H9 (cell line): ENCODE results near the gene SMYD5. TPM values are rescaled to one million over a fixed set of nuclear protein-coding genes. Genes with fewer than 3 reads are reported as not detected.
A peak's percentile ranks its signal among the peaks of the same experiment; 100 is the strongest.

Experiments used
- DNase-seq: peaks from one replicate; pipeline ENCODE4 v3.0.0-alpha.2; 2017
- H2AFZ ChIP-seq: one replicate; pipeline ENCODE4 v1.6.1; 2013; ENCODE audit warnings: mild to moderate bottlenecking, low read length, control low read depth, moderate library complexity
- H2AK5ac ChIP-seq: 2 replicates; pipeline ENCODE4 v1.6.1; 2013; ENCODE audit warnings: low read length, control low read depth, mixed read lengths; ENCODE audit not compliant: insufficient read length
- H2BK120ac ChIP-seq: one replicate; pipeline ENCODE4 v1.6.1; 2013; ENCODE audit warnings: low read depth, mild to moderate bottlenecking, low read length, control low read depth, inconsistent platforms; ENCODE audit not compliant: poor library complexity, severe bottlenecking
- H2BK12ac ChIP-seq: 2 replicates; pipeline ENCODE4 v1.6.1; 2013; ENCODE audit warnings: low read length, control low read depth, mixed read lengths, low read depth; ENCODE audit not compliant: insufficient read length
- H2BK15ac ChIP-seq: 2 replicates; pipeline ENCODE4 v1.6.1; 2013; ENCODE audit warnings: low read depth, low read length, control low read depth
- H2BK20ac ChIP-seq: one replicate; pipeline ENCODE4 v1.6.1; 2013; ENCODE audit warnings: low read depth, mild to moderate bottlenecking, low read length, control low read depth, inconsistent platforms; ENCODE audit not compliant: poor library complexity, severe bottlenecking
- H2BK5ac ChIP-seq: 2 replicates; pipeline ENCODE4 v1.6.1; 2013; ENCODE audit warnings: low read length, control low read depth, mixed read lengths; ENCODE audit not compliant: insufficient read length
- H3K14ac ChIP-seq: 2 replicates; pipeline ENCODE4 v1.6.1; 2013; ENCODE audit warnings: low read length, control low read depth; ENCODE audit not compliant: insufficient read depth
- H3K18ac ChIP-seq: 2 replicates; pipeline ENCODE4 v1.6.1; 2013; ENCODE audit warnings: low read depth, mild to moderate bottlenecking, mixed read lengths, low read length, control low read depth; ENCODE audit not compliant: insufficient read length
- H3K23ac ChIP-seq: 2 replicates; pipeline ENCODE4 v1.6.1; 2013; ENCODE audit warnings: low read length, control low read depth, mixed read lengths, low read depth; ENCODE audit not compliant: insufficient read length
- H3K23me2 ChIP-seq: 2 replicates; pipeline ENCODE4 v1.6.1; 2013; ENCODE audit warnings: low read depth, mild to moderate bottlenecking, mixed read lengths, low read length, control low read depth; ENCODE audit not compliant: insufficient read length, poor library complexity, severe bottlenecking
- H3K27ac ChIP-seq: 2 replicates; pipeline ENCODE4 v1.5.1; 2013; ENCODE audit warnings: low read length, control low read depth, mixed read lengths, low read depth; ENCODE audit not compliant: insufficient read length
- H3K27me3 ChIP-seq: 2 replicates; pipeline ENCODE4 v1.6.1; 2013; ENCODE audit warnings: low read length, control low read depth, inconsistent platforms; ENCODE audit not compliant: insufficient read depth
- H3K4ac ChIP-seq: 2 replicates; pipeline ENCODE4 v1.6.1; 2013; ENCODE audit warnings: low read depth, mild to moderate bottlenecking, control low read depth, inconsistent platforms, low read length, moderate library complexity
- H3K4me1 ChIP-seq: 2 replicates; pipeline ENCODE4 v1.6.1; 2013; ENCODE audit warnings: low read length, control low read depth, inconsistent platforms; ENCODE audit not compliant: insufficient read depth
- H3K4me2 ChIP-seq: 2 replicates; pipeline ENCODE4 v1.6.1; 2013; ENCODE audit warnings: low read length, control low read depth, mixed read lengths; ENCODE audit not compliant: insufficient read length, insufficient read depth
- H3K56ac ChIP-seq: 2 replicates; pipeline ENCODE4 v1.6.1; 2013; ENCODE audit warnings: low read depth, mild to moderate bottlenecking, mixed read lengths, low read length, control low read depth; ENCODE audit not compliant: insufficient read length
- H3K79me1 ChIP-seq: 2 replicates; pipeline ENCODE4 v1.6.1; 2013; ENCODE audit warnings: low read depth, mild to moderate bottlenecking, moderate library complexity, low read length, control low read depth, inconsistent platforms; ENCODE audit not compliant: insufficient read depth, poor library complexity, severe bottlenecking
- H3K79me2 ChIP-seq: 2 replicates; pipeline ENCODE4 v1.6.1; 2013; ENCODE audit warnings: low read length, control low read depth, inconsistent platforms; ENCODE audit not compliant: insufficient read depth
- H3K9ac ChIP-seq: 2 replicates; pipeline ENCODE4 v1.6.1; 2013; ENCODE audit warnings: low read length, control low read depth, mixed read lengths; ENCODE audit not compliant: insufficient read length; ENCODE audit errors: extremely low read depth
- H3K9me3 ChIP-seq: one replicate; pipeline ENCODE4 v1.6.1; 2013; ENCODE audit warnings: low read depth, low read length, inconsistent platforms; ENCODE audit not compliant: control insufficient read depth
- H3T11ph ChIP-seq: one replicate; pipeline ENCODE4 v1.6.1; 2013; ENCODE audit warnings: mild to moderate bottlenecking, low read length, control low read depth, inconsistent platforms
- H4K20me1 ChIP-seq: one replicate; pipeline ENCODE4 v1.6.1; 2013; ENCODE audit not compliant: control insufficient read depth, insufficient read length, insufficient read depth
- H4K5ac ChIP-seq: 2 replicates; pipeline ENCODE4 v1.6.1; 2013; ENCODE audit warnings: low read depth, mild to moderate bottlenecking, mixed read lengths, low read length, control low read depth; ENCODE audit not compliant: insufficient read length
- H4K8ac ChIP-seq: replicated peaks from 2 replicates; pipeline ENCODE4 v1.6.1; 2013; ENCODE audit warnings: low read length, control low read depth, mixed read lengths, low read depth; ENCODE audit not compliant: insufficient read length
- H4K91ac ChIP-seq: 2 replicates; pipeline ENCODE4 v1.6.1; 2013; ENCODE audit warnings: low read depth, mild to moderate bottlenecking, moderate library complexity, mixed read lengths, low read length, control low read depth; ENCODE audit not compliant: insufficient read length
- H3K27ac Mint-ChIP-seq, 3 experiments: 2 replicates in 2 of 3; 3 replicates in 1 of 3; pipeline ENCODE4 v1.8.0; 2020 to 2021; ENCODE audit warnings: mixed read lengths in 3 of 3, mild to moderate bottlenecking in 1 of 3, moderate library complexity in 1 of 3
- H3K27me3 Mint-ChIP-seq: 2 replicates; pipeline ENCODE4 v1.8.0; 2021; ENCODE audit warnings: low read depth, mild to moderate bottlenecking, moderate library complexity, mixed read lengths
- H3K36me3 Mint-ChIP-seq, 3 experiments: 2 replicates in 2 of 3; 3 replicates in 1 of 3; pipeline ENCODE4 v1.8.0; 2020 to 2021; ENCODE audit warnings: low read depth in 3 of 3, mixed read lengths in 3 of 3; ENCODE audit not compliant: insufficient read depth in 1 of 3
- H3K4me1 Mint-ChIP-seq, 2 experiments: 2 replicates each; pipeline ENCODE4 v1.8.0; 2020; ENCODE audit warnings: mixed read lengths in 2 of 2
- H3K4me3 Mint-ChIP-seq, 2 experiments: 2 replicates in 1 of 2; 3 replicates in 1 of 2; pipeline ENCODE4 v1.8.0; 2020 to 2021; ENCODE audit warnings: mild to moderate bottlenecking in 2 of 2, mixed read lengths in 2 of 2, moderate library complexity in 1 of 2
- H3K9me3 Mint-ChIP-seq, 2 experiments: 2 replicates in 1 of 2; 3 replicates in 1 of 2; pipeline ENCODE4 v1.8.0; 2020; ENCODE audit warnings: mild to moderate bottlenecking in 2 of 2, mixed read lengths in 2 of 2, moderate library complexity in 1 of 2
- CTCF ChIP-seq: fragments of 200-600 bp; sonication (generic); conservative IDR thresholded peaks from 3 replicates; pipeline ENCODE4 v1.8.0; 2021; ENCODE audit warnings: antibody characterized with exemption, mild to moderate bottlenecking
- WGBS: extraction: QIAGEN DNeasy Blood & Tissue Kit; methylation state at CpG from one replicate; pipeline ENCODE4 v1.1.7; 2013; ENCODE audit warnings: missing lambda C conversion rate, low lambda C conversion rate, mixed read lengths; ENCODE audit not compliant: insufficient read length; ENCODE audit errors: extremely low coverage; 5-methylcytosine and 5-hydroxymethylcytosine counted together
- total RNA-seq: library from RNA; stranded (reverse); gene quantifications from 2 replicates; pipeline ENCODE4 v1.2.1, GENCODE V29; 2021

Gene SMYD5
- total RNA-seq, 1 experiment from 2014 or later = 45.2 TPM

- Histone ChIP-seq H3K27ac (no peak overlapping the region), H3K18ac (no peak overlapping the region), H3K14ac (no peak overlapping the region), H3K4me2 (peak overlapping the region; percentile 42), H4K5ac (no peak overlapping the region), H3K4me1 (peaks cover 5% of the 10 kb centered on the region; the same call in 1 of the 2 replicates), H2BK15ac (no peak overlapping the region), H2BK5ac (no peak overlapping the region), H3K79me1 (no peaks in the 10 kb centered on the region), H3T11ph (no peak overlapping the region), H3K9me3 (no peaks in the 10 kb centered on the region), H3K23me2 (peaks cover 9% of the 10 kb centered on the region), H2BK20ac (no peak overlapping the region), H4K91ac (no peak overlapping the region), H2AFZ (no peak overlapping the region), H3K9ac (peak overlapping the region; percentile 17), H3K27me3 (no peaks in the 10 kb centered on the region; the same call in 1 of the 2 replicates), H2AK5ac (no peak overlapping the region), H2BK120ac (no peak overlapping the region), H3K79me2 (no peaks in the 10 kb centered on the region), H4K20me1 (no peaks in the 10 kb centered on the region), H2BK12ac (no peak overlapping the region), H3K4ac (no peak overlapping the region), H4K8ac (no peak overlapping the region), H3K23ac (no peak overlapping the region), H3K56ac (no peak overlapping the region)
- DNase-seq = no peak
- Mint-ChIP-seq H3K27me3 (peaks cover 45% of the 10 kb centered on the region), H3K27ac (no peak overlapping the region), H3K36me3 (peaks cover 0 to 9% (median 4%) of the 10 kb centered on the region in 3 experiments; a peak in 5 of 7 replicates), H3K9me3 (no peaks in the 10 kb centered on the region), H3K4me3 (peak overlapping the region; percentile 58 to 72), H3K4me1 (peaks cover 9 to 24% of the 10 kb centered on the region in 2 experiments)
- no CpG with 5 or more reads among the region's 22 CpGs for WGBS
- TF ChIP-seq CTCF = no peak
Measured at GRCh38 chr2:73269686-73270465, 55.8 kb downstream of the SMYD5 start.
